Measurements from ENCODE around the gene C2orf15.

- TF ChIP-seq, protein P1, sequence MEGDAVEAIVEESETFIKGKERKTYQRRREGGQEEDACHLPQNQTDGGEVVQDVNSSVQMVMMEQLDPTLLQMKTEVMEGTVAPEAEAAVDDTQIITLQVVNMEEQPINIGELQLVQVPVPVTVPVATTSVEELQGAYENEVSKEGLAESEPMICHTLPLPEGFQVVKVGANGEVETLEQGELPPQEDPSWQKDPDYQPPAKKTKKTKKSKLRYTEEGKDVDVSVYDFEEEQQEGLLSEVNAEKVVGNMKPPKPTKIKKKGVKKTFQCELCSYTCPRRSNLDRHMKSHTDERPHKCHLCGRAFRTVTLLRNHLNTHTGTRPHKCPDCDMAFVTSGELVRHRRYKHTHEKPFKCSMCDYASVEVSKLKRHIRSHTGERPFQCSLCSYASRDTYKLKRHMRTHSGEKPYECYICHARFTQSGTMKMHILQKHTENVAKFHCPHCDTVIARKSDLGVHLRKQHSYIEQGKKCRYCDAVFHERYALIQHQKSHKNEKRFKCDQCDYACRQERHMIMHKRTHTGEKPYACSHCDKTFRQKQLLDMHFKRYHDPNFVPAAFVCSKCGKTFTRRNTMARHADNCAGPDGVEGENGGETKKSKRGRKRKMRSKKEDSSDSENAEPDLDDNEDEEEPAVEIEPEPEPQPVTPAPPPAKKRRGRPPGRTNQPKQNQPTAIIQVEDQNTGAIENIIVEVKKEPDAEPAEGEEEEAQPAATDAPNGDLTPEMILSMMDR (IDR thresholded peaks at IDR 0.05): no peak
- TF ChIP-seq POLR2A (IDR thresholded peaks at IDR 0.05): no peak
Observed at GRCh38 chr2:99106913-99107312, 34.6 kb upstream of the C2orf15 start.

Measured in sigmoid colon (tissue), 3 donors.